PC-3 (cell line): Measurements from ENCODE around the gene CLDN4.

Source experiments
- EZH2 ChIP-seq: fragments of 300-600 bp; sonication (generic); IDR thresholded peaks from one replicate; pipeline ENCODE4 v1.6.1; 2017; ENCODE audit warnings: antibody characterized with exemption, mild to moderate bottlenecking, low read length; ENCODE audit not compliant: unreplicated experiment
- EZH2phosphoT487 ChIP-seq: fragments of 300-600 bp; sonication (generic); IDR thresholded peaks from 2 replicates; pipeline ENCODE4 v1.6.1; 2018; ENCODE audit warnings: mild to moderate bottlenecking, antibody characterized with exemption, low read length, borderline replicate concordance
- TF ChIP-seq, protein P1 (sequence below): fragments of 300-600 bp; sonication (generic); conservative IDR thresholded peaks from 2 replicates; pipeline ENCODE4 v1.5.1; 2017; ENCODE audit warnings: antibody characterized with exemption, low read depth, mild to moderate bottlenecking, low read length

DNA sequence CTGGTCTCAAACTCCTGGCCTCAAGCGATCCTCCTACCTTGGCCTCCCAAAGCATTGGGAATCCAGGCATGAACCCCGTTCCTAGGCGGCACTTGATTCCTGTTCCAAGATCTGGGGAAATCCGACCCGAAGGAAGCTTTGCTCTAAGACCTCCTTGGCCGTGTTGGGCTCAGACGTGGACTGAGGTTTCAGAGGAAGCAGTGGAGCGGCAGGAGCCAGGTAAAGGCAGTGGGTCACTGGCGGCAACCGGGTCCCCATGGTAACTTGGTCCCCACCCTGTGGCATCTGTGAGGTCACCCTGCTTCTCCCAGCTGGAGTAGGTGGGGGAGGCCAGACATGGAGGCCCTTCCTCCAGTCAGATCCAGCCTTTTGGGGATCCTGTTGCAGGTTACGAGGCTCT lies 30.1 kb downstream of the CLDN4 start, which contains the start of gene TMEM270:
- TF ChIP-seq, protein P1, sequence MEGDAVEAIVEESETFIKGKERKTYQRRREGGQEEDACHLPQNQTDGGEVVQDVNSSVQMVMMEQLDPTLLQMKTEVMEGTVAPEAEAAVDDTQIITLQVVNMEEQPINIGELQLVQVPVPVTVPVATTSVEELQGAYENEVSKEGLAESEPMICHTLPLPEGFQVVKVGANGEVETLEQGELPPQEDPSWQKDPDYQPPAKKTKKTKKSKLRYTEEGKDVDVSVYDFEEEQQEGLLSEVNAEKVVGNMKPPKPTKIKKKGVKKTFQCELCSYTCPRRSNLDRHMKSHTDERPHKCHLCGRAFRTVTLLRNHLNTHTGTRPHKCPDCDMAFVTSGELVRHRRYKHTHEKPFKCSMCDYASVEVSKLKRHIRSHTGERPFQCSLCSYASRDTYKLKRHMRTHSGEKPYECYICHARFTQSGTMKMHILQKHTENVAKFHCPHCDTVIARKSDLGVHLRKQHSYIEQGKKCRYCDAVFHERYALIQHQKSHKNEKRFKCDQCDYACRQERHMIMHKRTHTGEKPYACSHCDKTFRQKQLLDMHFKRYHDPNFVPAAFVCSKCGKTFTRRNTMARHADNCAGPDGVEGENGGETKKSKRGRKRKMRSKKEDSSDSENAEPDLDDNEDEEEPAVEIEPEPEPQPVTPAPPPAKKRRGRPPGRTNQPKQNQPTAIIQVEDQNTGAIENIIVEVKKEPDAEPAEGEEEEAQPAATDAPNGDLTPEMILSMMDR, result no peak
- no peak for TF ChIP-seq EZH2
- no peak for TF ChIP-seq EZH2phosphoT487
